Esophagus muscularis mucosa (tissue), 3 donors: ENCODE results near the gene EMC10.

Experiments
- EP300 ChIP-seq: sonication (generic); formaldehyde crosslinking; IDR thresholded peaks from one replicate; pipeline ENCODE4 v1.6.1; 2017; ENCODE audit warnings: antibody characterized with exemption
- TF ChIP-seq, protein P1 (sequence below), 3 experiments: fragments of 200-600 bp in 2 of 3; fragments of 450-650 bp in 1 of 3; sonication (generic) in 2 of 3; IDR thresholded peaks; one replicate each; pipeline ENCODE4 v1.5.1; 2017 to 2019; ENCODE audit warnings: antibody characterized with exemption in 3 of 3, mild to moderate bottlenecking in 2 of 3, moderate library complexity in 1 of 3

DNA sequence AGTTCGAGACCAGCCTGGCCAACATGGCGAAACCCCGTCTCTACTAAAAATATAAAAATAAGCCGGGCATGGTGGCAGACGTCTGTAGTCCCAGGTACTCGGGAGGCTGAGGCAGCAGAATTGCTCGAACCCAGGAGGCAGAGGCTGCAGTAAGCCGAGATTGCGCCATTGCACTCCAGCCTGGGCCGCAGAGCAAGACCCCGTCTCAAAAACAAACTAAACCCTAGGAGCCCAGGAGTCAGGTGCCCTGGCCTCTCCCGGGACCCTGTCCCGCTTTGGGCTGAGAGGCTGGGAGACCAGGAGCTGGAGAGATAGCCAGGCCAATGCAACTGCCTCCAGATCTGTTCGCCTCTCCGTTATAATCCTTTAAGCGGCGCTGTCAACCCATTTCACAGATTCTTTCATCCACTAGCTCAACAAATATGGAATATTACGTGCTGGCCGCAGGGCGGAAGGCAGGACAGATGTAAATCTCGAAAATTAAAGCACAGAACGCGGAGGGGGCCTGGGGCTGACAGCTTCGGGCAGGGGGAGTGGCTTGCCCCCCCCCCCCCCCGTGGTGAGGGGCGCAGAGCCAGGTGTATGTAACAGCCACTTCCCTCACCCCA is 48.9 kb upstream of the EMC10 start:
- TF ChIP-seq EP300, result no peak
- TF ChIP-seq, protein P1, sequence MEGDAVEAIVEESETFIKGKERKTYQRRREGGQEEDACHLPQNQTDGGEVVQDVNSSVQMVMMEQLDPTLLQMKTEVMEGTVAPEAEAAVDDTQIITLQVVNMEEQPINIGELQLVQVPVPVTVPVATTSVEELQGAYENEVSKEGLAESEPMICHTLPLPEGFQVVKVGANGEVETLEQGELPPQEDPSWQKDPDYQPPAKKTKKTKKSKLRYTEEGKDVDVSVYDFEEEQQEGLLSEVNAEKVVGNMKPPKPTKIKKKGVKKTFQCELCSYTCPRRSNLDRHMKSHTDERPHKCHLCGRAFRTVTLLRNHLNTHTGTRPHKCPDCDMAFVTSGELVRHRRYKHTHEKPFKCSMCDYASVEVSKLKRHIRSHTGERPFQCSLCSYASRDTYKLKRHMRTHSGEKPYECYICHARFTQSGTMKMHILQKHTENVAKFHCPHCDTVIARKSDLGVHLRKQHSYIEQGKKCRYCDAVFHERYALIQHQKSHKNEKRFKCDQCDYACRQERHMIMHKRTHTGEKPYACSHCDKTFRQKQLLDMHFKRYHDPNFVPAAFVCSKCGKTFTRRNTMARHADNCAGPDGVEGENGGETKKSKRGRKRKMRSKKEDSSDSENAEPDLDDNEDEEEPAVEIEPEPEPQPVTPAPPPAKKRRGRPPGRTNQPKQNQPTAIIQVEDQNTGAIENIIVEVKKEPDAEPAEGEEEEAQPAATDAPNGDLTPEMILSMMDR (IDR thresholded peaks at IDR 0.05), result no peak
